Measurements from ENCODE around the gene C11orf86. TPM values are rescaled to one million over a fixed set of nuclear protein-coding genes. Genes with fewer than 3 reads are reported as not detected.

Gene C11orf86
- total RNA-seq, 2 donors from 2014 or later, result not detected

- H3K36me3 ChIP-seq, result no peaks in the 10 kb centered on the region
- peaks cover 0 to 8% of the 10 kb centered on the region in 2 donors for H3K4me1 ChIP-seq
- no peak overlapping the region for H3K27ac ChIP-seq
- H3K4me3 ChIP-seq, result no peak overlapping the region
- H3K27me3 ChIP-seq, result no peaks in the 10 kb centered on the region
- no peak for TF ChIP-seq CTCF (IDR thresholded peaks at IDR 0.05)
- peaks cover 5 to 9% of the 10 kb centered on the region in 2 donors for H3K9me3 ChIP-seq
- no peak for DNase-seq (ENCODE audit: low spot score)
Measured at GRCh38 chr11:66979336-66979980, 4.4 kb downstream of the C11orf86 start.

- Histone ChIP-seq H3K9me3 (peaks cover 5 to 9% of the 10 kb centered on the region in 2 donors), H3K36me3 (no peaks in the 10 kb centered on the region), H3K4me3 (no peak overlapping the region), H3K4me1 (peaks cover 0 to 19% of the 10 kb centered on the region in 2 donors), H3K27me3 (no peaks in the 10 kb centered on the region), H3K27ac (no peak overlapping the region)
- DNase-seq (ENCODE audit: low spot score), result peak; percentile 88
- no peak for TF ChIP-seq CTCF (IDR thresholded peaks at IDR 0.05)
Measured at GRCh38 chr11:66981976-66982578, 7.0 kb downstream of the C11orf86 start.

- Histone ChIP-seq H3K9me3 (peaks cover 5 to 9% of the 10 kb centered on the region in 2 donors), H3K27ac (no peak overlapping the region), H3K4me1 (peaks cover 0 to 24% of the 10 kb centered on the region in 2 donors), H3K4me3 (no peak overlapping the region), H3K36me3 (no peaks in the 10 kb centered on the region), H3K27me3 (no peaks in the 10 kb centered on the region)
- no peak for DNase-seq (ENCODE audit: low spot score)
- TF ChIP-seq CTCF (IDR thresholded peaks at IDR 0.05), result no peak
Measured at GRCh38 chr11:66983275-66983924, 8.3 kb downstream of the C11orf86 start.

GRCh38 chr11:66985508-66986177, 10.5 kb downstream of the C11orf86 start:
- H3K9me3 ChIP-seq, result no peaks in the 10 kb centered on the region
- no peak overlapping the region for H3K4me3 ChIP-seq
- H3K27ac ChIP-seq, result no peak overlapping the region
- no peaks in the 10 kb centered on the region for H3K27me3 ChIP-seq
- no peak for TF ChIP-seq CTCF (IDR thresholded peaks at IDR 0.05)
- no peaks in the 10 kb centered on the region for H3K36me3 ChIP-seq
- no peak for DNase-seq (ENCODE audit: low spot score)
- peaks cover 0 to 24% of the 10 kb centered on the region in 2 donors for H3K4me1 ChIP-seq

GRCh38 chr11:66986178-66986545, 11.1 kb downstream of the C11orf86 start:
- DNase-seq (ENCODE audit: low spot score), result no peak
- Histone ChIP-seq H3K9me3 (no peaks in the 10 kb centered on the region), H3K4me1 (peaks cover 0 to 24% of the 10 kb centered on the region in 2 donors), H3K27me3 (no peaks in the 10 kb centered on the region), H3K4me3 (no peak overlapping the region), H3K36me3 (no peaks in the 10 kb centered on the region), H3K27ac (no peak overlapping the region)
- TF ChIP-seq CTCF (IDR thresholded peaks at IDR 0.05), result no peak
